ENCODE measurements around the gene MRPL53. TPM values are rescaled to one million over a fixed set of nuclear protein-coding genes. Genes with fewer than 3 reads are reported as not detected.

Gene MRPL53
- total and polyA plus RNA-seq, 2 of the 13 experiments (the other 11 are each of a cell fraction or from before 2014, with no cell fraction given): 34.3 to 51.9 TPM

GRCh38 chr2:74457549-74458131, 14.8 kb downstream of the MRPL53 start (continued):
- 0 out of 2 replicates have a peak, but pooled peaks have one; percentile 1 for TF ChIP-seq KDM4B (CRISPR knock-in tag; IDR thresholded peaks at IDR 0.05)
- peak; percentile 21; the same call in 1 of the 2 replicates for TF ChIP-seq ZNF720 (CRISPR knock-in tag; IDR thresholded peaks at IDR 0.05)
- TF ChIP-seq, protein P1, sequence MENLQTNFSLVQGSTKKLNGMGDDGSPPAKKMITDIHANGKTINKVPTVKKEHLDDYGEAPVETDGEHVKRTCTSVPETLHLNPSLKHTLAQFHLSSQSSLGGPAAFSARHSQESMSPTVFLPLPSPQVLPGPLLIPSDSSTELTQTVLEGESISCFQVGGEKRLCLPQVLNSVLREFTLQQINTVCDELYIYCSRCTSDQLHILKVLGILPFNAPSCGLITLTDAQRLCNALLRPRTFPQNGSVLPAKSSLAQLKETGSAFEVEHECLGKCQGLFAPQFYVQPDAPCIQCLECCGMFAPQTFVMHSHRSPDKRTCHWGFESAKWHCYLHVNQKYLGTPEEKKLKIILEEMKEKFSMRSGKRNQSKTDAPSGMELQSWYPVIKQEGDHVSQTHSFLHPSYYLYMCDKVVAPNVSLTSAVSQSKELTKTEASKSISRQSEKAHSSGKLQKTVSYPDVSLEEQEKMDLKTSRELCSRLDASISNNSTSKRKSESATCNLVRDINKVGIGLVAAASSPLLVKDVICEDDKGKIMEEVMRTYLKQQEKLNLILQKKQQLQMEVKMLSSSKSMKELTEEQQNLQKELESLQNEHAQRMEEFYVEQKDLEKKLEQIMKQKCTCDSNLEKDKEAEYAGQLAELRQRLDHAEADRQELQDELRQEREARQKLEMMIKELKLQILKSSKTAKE (CRISPR knock-in tag; IDR thresholded peaks at IDR 0.05; ENCODE audit: borderline replicate concordance): peak; percentile 48
- peak; percentile 81; the same call in 1 of the 2 replicates for TF ChIP-seq SNAPC2 (CRISPR knock-in tag; IDR thresholded peaks at IDR 0.05)
- TF ChIP-seq ZNF552 (CRISPR knock-in tag; IDR thresholded peaks at IDR 0.05; ENCODE audit: borderline replicate concordance): peak; percentile 88
- peak; percentile 83 for TF ChIP-seq BORCS8-MEF2B (CRISPR knock-in tag; IDR thresholded peaks at IDR 0.05)
- no peak for TF ChIP-seq MAFK (conservative IDR thresholded peaks at IDR 0.05 in 1 of 2, IDR thresholded peaks at IDR 0.05 in 1 of 2; ENCODE audit: low read length in 2 of 2)
- TF ChIP-seq ZBTB3 (CRISPR knock-in tag; IDR thresholded peaks at IDR 0.05; ENCODE audit: borderline replicate concordance, low read depth): no peak
- peak; percentile 85 for TF ChIP-seq RBFOX2 (IDR thresholded peaks at IDR 0.05; ENCODE audit: low read depth, low read length)
- TF ChIP-seq, protein P2, sequence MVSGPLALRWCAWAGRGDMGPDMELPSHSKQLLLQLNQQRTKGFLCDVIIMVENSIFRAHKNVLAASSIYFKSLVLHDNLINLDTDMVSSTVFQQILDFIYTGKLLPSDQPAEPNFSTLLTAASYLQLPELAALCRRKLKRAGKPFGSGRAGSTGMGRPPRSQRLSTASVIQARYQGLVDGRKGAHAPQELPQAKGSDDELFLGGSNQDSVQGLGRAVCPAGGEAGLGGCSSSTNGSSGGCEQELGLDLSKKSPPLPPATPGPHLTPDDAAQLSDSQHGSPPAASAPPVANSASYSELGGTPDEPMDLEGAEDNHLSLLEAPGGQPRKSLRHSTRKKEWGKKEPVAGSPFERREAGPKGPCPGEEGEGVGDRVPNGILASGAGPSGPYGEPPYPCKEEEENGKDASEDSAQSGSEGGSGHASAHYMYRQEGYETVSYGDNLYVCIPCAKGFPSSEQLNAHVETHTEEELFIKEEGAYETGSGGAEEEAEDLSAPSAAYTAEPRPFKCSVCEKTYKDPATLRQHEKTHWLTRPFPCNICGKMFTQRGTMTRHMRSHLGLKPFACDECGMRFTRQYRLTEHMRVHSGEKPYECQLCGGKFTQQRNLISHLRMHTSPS (CRISPR knock-in tag; IDR thresholded peaks at IDR 0.05; ENCODE audit: low read depth): no peak
- TF ChIP-seq ARID3A (IDR thresholded peaks at IDR 0.05; ENCODE audit: low read depth, low read length): no peak
- no peak for TF ChIP-seq ZNF513 (CRISPR knock-in tag; conservative IDR thresholded peaks at IDR 0.05)
- TF ChIP-seq ZNF12 (CRISPR knock-in tag; IDR thresholded peaks at IDR 0.05): no peak
- TF ChIP-seq YEATS4 (CRISPR knock-in tag; IDR thresholded peaks at IDR 0.05; ENCODE audit: borderline replicate concordance): peak; percentile 82
- TF ChIP-seq ZFP36L2 (CRISPR knock-in tag; IDR thresholded peaks at IDR 0.05): no peak
- peak; percentile 84 for TF ChIP-seq ZBTB34 (CRISPR knock-in tag; IDR thresholded peaks at IDR 0.05)
- no peak for TF ChIP-seq GABPA (IDR thresholded peaks at IDR 0.05; ENCODE audit: low read depth, low read length)
- TF ChIP-seq GABPA (CRISPR knock-in tag; IDR thresholded peaks at IDR 0.05; ENCODE audit: low read depth): no peak; the same call in 1 of the 2 replicates
- 0 out of 4 replicates have a peak, but pooled peaks of 1 of the 2 experiments have one; percentile 1 for TF ChIP-seq NR2F1 (CRISPR knock-in tag; IDR thresholded peaks at IDR 0.05)

All from HepG2 (cell line).